B cell (primary cell): Measurements from ENCODE around the gene ZFC3H1. TPM values are rescaled to one million over a fixed set of nuclear protein-coding genes. Genes with fewer than 3 reads are reported as not detected.

Experiments
- ATAC-seq: fragments of 200-7000 bp; cut with Tn5 transposase; one replicate; pipeline ENCODE4 v1.10.0; 2021; ENCODE audit warnings: low read depth, mild to moderate bottlenecking, moderate number of reproducible peaks, moderate library complexity
- CTCF ChIA-PET: fragments of 350-600 bp; sonication (Branson Sonifier 250); formaldehyde crosslinking; loops from one replicate; lab custom pipeline; 2021; ENCODE audit warnings: antibody characterized with exemption, inconsistent platforms; lab: Charles Lee
- POLR2A ChIA-PET: fragments of 350-600 bp; sonication (Branson Sonifier 250); formaldehyde crosslinking; loops from one replicate; lab custom pipeline; 2021; ENCODE audit warnings: antibody characterized with exemption; lab: Charles Lee
- DNase-seq: peaks from one replicate; pipeline ENCODE4 v3.0.0; 2013
- H2AFZ ChIP-seq: 2 replicates; pipeline ENCODE4 v1.6.1; 2012; ENCODE audit warnings: mild to moderate bottlenecking, low read depth, low read length; ENCODE audit not compliant: insufficient read depth, poor library complexity, severe bottlenecking
- H3K27ac ChIP-seq, 2 donors: 1 replicate in 1 of 2; 2 replicates in 1 of 2; pipeline ENCODE4 v1.5.1; 2012 to 2013; ENCODE audit warnings: low read length in 2 of 2, mild to moderate bottlenecking in 2 of 2, moderate library complexity in 1 of 2
- H3K27me3 ChIP-seq, 4 experiments: fragments of 200-600 bp in 1 of 4; sonication (generic) in 1 of 4; replicated peaks in 1 of 4; 1 replicate in 2 of 4; 2 replicates in 2 of 4; pipeline versions ENCODE4 v1.6.1 to v1.7.0; 2013 to 2016; ENCODE audit warnings: low read length in 3 of 4, mild to moderate bottlenecking in 2 of 4, mixed read lengths in 1 of 4, moderate library complexity in 1 of 4; ENCODE audit not compliant: insufficient read depth in 4 of 4, control insufficient read depth in 3 of 4; ENCODE audit errors: control extremely low read depth in 1 of 4
- H3K36me3 ChIP-seq, 2 experiments: replicated peaks in 1 of 2; 1 replicate in 1 of 2; 2 replicates in 1 of 2; pipeline versions ENCODE4 v1.6.1 to v1.7.1; 2013; ENCODE audit warnings: low read length in 1 of 2; ENCODE audit not compliant: insufficient read depth in 2 of 2, control insufficient read depth in 1 of 2; ENCODE audit errors: control extremely low read depth in 1 of 2, extremely low read depth in 1 of 2
- H3K4me1 ChIP-seq, 2 donors: fragments of 200-600 bp in 1 of 2; sonication (generic) in 1 of 2; 1 replicate in 1 of 2; 2 replicates in 1 of 2; pipeline versions ENCODE4 v1.5.1 to v1.6.1; 2013 to 2017; ENCODE audit warnings: low read length in 2 of 2; ENCODE audit not compliant: control insufficient read depth in 2 of 2, insufficient read depth in 2 of 2
- H3K4me2 ChIP-seq: replicated peaks from 2 replicates; pipeline ENCODE3; 2012; ENCODE audit warnings: mild to moderate bottlenecking, low read depth, low read length; ENCODE audit not compliant: poor library complexity, severe bottlenecking
- H3K4me3 ChIP-seq, 5 experiments: fragments of 200-600 bp in 1 of 5; sonication (generic) in 1 of 5; 1 replicate in 3 of 5; 2 replicates in 2 of 5; pipeline versions ENCODE4 v1.5.1 to v1.7.0; 2011 to 2016; ENCODE audit warnings: low read length in 4 of 5, mild to moderate bottlenecking in 4 of 5, low read depth in 2 of 5, control low read depth in 1 of 5, moderate library complexity in 1 of 5; ENCODE audit not compliant: insufficient read depth in 1 of 5; ENCODE audit errors: control extremely low read depth in 1 of 5, extremely low read depth in 1 of 5
- H3K79me2 ChIP-seq: fragments of 200-600 bp; sonication (generic); one replicate; pipeline ENCODE4 v1.6.0; 2016; ENCODE audit warnings: low read length; ENCODE audit not compliant: control insufficient read depth, insufficient read depth
- H3K9ac ChIP-seq: fragments of 200-600 bp; sonication (generic); 2 replicates; pipeline ENCODE4 v1.6.1; 2017; ENCODE audit warnings: mild to moderate bottlenecking, low read length, moderate library complexity
- H3K9me3 ChIP-seq, 3 donors: one replicate each; pipeline versions ENCODE4 v1.6.1 to v1.7.1; 2013; ENCODE audit warnings: low read length in 2 of 3; ENCODE audit not compliant: control insufficient read depth in 2 of 3, insufficient read depth in 1 of 3; ENCODE audit errors: control extremely low read depth in 1 of 3
- H4K20me1 ChIP-seq: 2 replicates; pipeline ENCODE4 v1.6.0; 2012; ENCODE audit warnings: mild to moderate bottlenecking, low read length; ENCODE audit not compliant: insufficient read depth, control insufficient read depth, poor library complexity, severe bottlenecking
- H3K27ac Mint-ChIP-seq: one replicate; pipeline ENCODE4 v1.8.0; 2021; ENCODE audit warnings: mixed read lengths
- H3K27me3 Mint-ChIP-seq: one replicate; pipeline ENCODE4 v1.8.0; 2021; ENCODE audit warnings: mixed read lengths
- H3K4me1 Mint-ChIP-seq: one replicate; pipeline ENCODE4 v1.8.0; 2021; ENCODE audit warnings: mixed read lengths
- H3K4me3 Mint-ChIP-seq: one replicate; pipeline ENCODE4 v1.8.0; 2021; ENCODE audit warnings: mixed read lengths
- H3K9me3 Mint-ChIP-seq: one replicate; pipeline ENCODE4 v1.8.0; 2022; ENCODE audit warnings: mixed read lengths; ENCODE audit not compliant: insufficient read depth
- CTCF ChIP-seq: fragments of 200-600 bp; IDR thresholded peaks from one replicate; pipeline ENCODE4 v1.8.0; 2022; ENCODE audit warnings: antibody characterized with exemption, mild to moderate bottlenecking
- EZH2 ChIP-seq: IDR thresholded peaks from 2 replicates; pipeline ENCODE4 v1.6.1; 2012; ENCODE audit warnings: borderline replicate concordance, low read depth, mild to moderate bottlenecking, moderate library complexity, low read length; ENCODE audit not compliant: insufficient read depth, poor library complexity, severe bottlenecking
- WGBS: methylation state at CpG from one replicate; pipeline ENCODE4 v1.1.5; 2013; ENCODE audit warnings: missing lambda C conversion rate; ENCODE audit not compliant: insufficient coverage; 5-methylcytosine and 5-hydroxymethylcytosine counted together
- intact Hi-C: fragments of 100-400 bp; cut with micrococcal nuclease; formaldehyde crosslinking; loops from one replicate; pipeline ENCODE4 v1.10.0; 2022
- polyA plus RNA-seq: library from polyadenylated mRNA; depleted of rRNA; stranded (reverse); fragments of >200 nt; gene quantifications from 2 replicates; pipeline ENCODE4 v1.2.3, GENCODE V29; 2012
- total RNA-seq, 2 donors: library from RNA; stranded (reverse); fragments of 120-200 nt in 1 of 2; gene quantifications; 1 replicate in 1 of 2; 2 replicates in 1 of 2; pipeline versions ENCODE4 v1.2.3 to v1.2.4, GENCODE V29; 2013 to 2022

Gene ZFC3H1
- total and polyA plus RNA-seq, 2 donors (not counting 1 experiment from before 2014, with no cell fraction given): 55.9 to 141 TPM

DNA sequence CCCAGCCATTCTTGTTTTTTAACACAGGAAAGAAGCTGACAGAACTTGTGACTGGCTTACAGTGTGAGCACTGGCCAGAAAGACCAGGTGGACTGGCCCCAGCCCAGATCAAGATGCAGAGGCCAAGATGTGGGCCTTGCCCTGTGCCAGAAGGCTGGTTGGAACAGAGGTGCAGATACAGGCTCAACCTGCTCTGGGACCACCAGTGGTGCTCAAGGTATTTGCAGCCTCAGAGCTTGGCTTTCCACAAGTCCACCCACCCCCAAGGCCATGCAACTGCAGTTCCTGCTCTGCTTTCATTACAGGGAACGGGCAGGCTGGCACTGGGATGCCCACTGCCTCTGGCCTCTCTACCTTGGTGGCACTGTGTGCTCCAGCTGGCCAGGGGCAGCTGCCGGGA lies 23.3 kb downstream of the ZFC3H1 start:
- Histone ChIP-seq H3K36me3 (peaks cover 16 to 81% of the 10 kb centered on the region in 2 experiments), H3K27ac (peak overlapping the region in 1 of 2 donors; percentile 28), H3K9me3 (no peaks in the 10 kb centered on the region), H3K4me1 (no peaks in the 10 kb centered on the region), H3K79me2 (peaks cover 18% of the 10 kb centered on the region), H2AFZ (no peak overlapping the region), H3K4me3 (no peak overlapping the region), H3K27me3 (no peaks in the 10 kb centered on the region), H4K20me1 (peaks cover 1% of the 10 kb centered on the region), H3K4me2 (no peak overlapping the region), H3K9ac (no peak overlapping the region)
- no peak overlapping the region for H3K27ac Mint-ChIP-seq
- WGBS: no CpG with 5 or more reads among the region's 2 CpGs
- ATAC-seq (no peak), DNase-seq (no peak)
- peaks cover 7% of the 10 kb centered on the region for H3K4me1 Mint-ChIP-seq
- intact Hi-C loops: no loop called here
- no peaks in the 10 kb centered on the region for H3K27me3 Mint-ChIP-seq
- H3K4me3 Mint-ChIP-seq: no peak overlapping the region
- POLR2A ChIA-PET: no interaction called here
- no peaks in the 10 kb centered on the region for H3K9me3 Mint-ChIP-seq
- TF ChIP-seq EZH2 (no peak), CTCF (no peak)
- CTCF ChIA-PET: interaction anchor here (0.8 to 1.1 kb wide), 5 partner anchors 10 to 109 kb away, joined by 3 to 5 read pairs (median 4); partner anchors contain the start of genes THAP2 and ZFC3H1

DNA sequence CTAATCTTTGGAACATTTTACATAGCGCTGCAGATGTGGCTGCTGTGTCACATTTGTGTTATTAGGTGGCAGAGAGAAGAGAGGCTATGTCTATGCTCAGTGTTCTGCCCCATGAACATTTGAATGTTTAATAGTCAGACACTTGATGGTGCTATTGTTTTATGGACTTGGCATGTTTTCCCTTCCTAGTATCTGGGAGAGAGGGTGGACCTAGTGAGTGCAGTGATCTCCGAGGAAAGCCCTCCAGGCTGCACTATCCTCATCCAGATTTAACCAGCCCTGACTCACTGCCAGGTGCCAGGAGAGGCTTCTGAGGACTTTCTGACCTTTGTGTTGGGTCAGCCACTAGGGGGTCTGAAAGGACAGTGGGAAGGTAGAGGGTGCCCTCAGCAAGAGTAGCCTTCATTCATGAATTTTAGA lies 24.3 kb downstream of the ZFC3H1 start:
- no peaks in the 10 kb centered on the region for H3K9me3 Mint-ChIP-seq
- H3K9me3 ChIP-seq: no peaks in the 10 kb centered on the region
- ATAC-seq: no peak
- H3K4me2 ChIP-seq: no peak overlapping the region
- POLR2A ChIA-PET: no interaction called here
- H2AFZ ChIP-seq: no peak overlapping the region
- WGBS: no CpG with 5 or more reads among the region's 2 CpGs
- H3K36me3 ChIP-seq: peaks cover 15 to 82% of the 10 kb centered on the region in 2 experiments
- H4K20me1 ChIP-seq: peaks cover 7% of the 10 kb centered on the region
- no peaks in the 10 kb centered on the region for H3K4me1 ChIP-seq
- peak overlapping the region; percentile 50 for H3K27ac Mint-ChIP-seq
- DNase-seq: peak; percentile 22
- TF ChIP-seq EZH2 (no peak), CTCF (no peak)
- no peaks in the 10 kb centered on the region for H3K27me3 Mint-ChIP-seq
- H3K27me3 ChIP-seq: no peaks in the 10 kb centered on the region
- no peak overlapping the region for H3K9ac ChIP-seq
- intact Hi-C loops: no loop called here
- no peak overlapping the region for H3K4me3 Mint-ChIP-seq
- H3K79me2 ChIP-seq: peaks cover 13% of the 10 kb centered on the region
- H3K4me1 Mint-ChIP-seq: peaks cover 4% of the 10 kb centered on the region
- H3K4me3 ChIP-seq: no peak overlapping the region
- H3K27ac ChIP-seq: peak overlapping the region in 1 of 2 donors; percentile 17
- CTCF ChIA-PET: interaction anchor here (0.9 to 1.7 kb wide), 4 partner anchors 24 to 108 kb away, joined by 3 to 19 read pairs (median 5); partner anchors contain the start of genes THAP2 and ZFC3H1
